GM18951 (cell line): ENCODE data around the gene SEC31A.
A peak's percentile ranks its signal among the peaks of the same experiment; 100 is the strongest.
"Not testable (repeated sequence)": the region's sequence is repeated elsewhere in the genome, so short reads cannot be mapped to it uniquely, and the experiment has no call there.

Source experiments
- POLR2A ChIP-seq: IDR thresholded peaks from 4 replicates; pipeline ENCODE4 v1.6.1; 2011; ENCODE audit warnings: mild to moderate bottlenecking; ENCODE audit not compliant: insufficient read length, insufficient read depth; ENCODE audit errors: extremely low read depth
- in situ Hi-C: fragments of 300-500 bp; cut with MboI; formaldehyde crosslinking; loops from one replicate; pipeline ENCODE4 v1.12.0; 2022; ENCODE audit warnings: low sequenced_read_pairs, mixed read lengths, inconsistent platforms; ENCODE audit not compliant: unreplicated experiment

Gene SEC31A, protein sequence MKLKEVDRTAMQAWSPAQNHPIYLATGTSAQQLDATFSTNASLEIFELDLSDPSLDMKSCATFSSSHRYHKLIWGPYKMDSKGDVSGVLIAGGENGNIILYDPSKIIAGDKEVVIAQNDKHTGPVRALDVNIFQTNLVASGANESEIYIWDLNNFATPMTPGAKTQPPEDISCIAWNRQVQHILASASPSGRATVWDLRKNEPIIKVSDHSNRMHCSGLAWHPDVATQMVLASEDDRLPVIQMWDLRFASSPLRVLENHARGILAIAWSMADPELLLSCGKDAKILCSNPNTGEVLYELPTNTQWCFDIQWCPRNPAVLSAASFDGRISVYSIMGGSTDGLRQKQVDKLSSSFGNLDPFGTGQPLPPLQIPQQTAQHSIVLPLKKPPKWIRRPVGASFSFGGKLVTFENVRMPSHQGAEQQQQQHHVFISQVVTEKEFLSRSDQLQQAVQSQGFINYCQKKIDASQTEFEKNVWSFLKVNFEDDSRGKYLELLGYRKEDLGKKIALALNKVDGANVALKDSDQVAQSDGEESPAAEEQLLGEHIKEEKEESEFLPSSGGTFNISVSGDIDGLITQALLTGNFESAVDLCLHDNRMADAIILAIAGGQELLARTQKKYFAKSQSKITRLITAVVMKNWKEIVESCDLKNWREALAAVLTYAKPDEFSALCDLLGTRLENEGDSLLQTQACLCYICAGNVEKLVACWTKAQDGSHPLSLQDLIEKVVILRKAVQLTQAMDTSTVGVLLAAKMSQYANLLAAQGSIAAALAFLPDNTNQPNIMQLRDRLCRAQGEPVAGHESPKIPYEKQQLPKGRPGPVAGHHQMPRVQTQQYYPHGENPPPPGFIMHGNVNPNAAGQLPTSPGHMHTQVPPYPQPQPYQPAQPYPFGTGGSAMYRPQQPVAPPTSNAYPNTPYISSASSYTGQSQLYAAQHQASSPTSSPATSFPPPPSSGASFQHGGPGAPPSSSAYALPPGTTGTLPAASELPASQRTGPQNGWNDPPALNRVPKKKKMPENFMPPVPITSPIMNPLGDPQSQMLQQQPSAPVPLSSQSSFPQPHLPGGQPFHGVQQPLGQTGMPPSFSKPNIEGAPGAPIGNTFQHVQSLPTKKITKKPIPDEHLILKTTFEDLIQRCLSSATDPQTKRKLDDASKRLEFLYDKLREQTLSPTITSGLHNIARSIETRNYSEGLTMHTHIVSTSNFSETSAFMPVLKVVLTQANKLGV

GRCh38 chr4:82890901-82891706, at the start of gene SEC31A:
Gene SEC31A, minus strand, starts transcription at chr4:82891153. Its CDS starts 9,217 bp downstream, at chr4:82881936.
- peak; percentile 96 for TF ChIP-seq POLR2A
- in situ Hi-C loops = no loop called here

- TF ChIP-seq POLR2A = no peak
- in situ Hi-C loops = no loop called here
These were observed 48.5 kb upstream of the SEC31A start for GRCh38 chr4:82939414-82939813.

DNA sequence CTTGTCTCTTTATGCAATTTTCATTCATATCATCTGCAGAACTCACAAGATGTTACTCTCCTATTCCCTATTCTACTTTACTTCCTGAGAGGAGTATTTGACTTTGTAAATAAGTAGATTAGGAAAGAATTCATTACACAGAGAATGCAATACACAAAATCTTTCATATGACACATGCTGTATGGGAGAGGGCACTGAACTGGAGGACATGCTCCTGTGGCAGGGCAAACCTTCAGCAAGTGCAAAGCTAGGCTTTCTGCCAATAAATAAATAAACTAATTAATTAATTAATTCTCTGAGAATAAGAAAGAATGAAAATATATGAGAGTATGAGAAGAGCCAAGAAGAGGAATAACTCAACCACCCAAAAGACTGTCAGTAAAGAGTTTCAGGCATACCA, 43.5 kb upstream of the SEC31A start:
- TF ChIP-seq POLR2A = no peak
- in situ Hi-C loops = no loop called here

DNA sequence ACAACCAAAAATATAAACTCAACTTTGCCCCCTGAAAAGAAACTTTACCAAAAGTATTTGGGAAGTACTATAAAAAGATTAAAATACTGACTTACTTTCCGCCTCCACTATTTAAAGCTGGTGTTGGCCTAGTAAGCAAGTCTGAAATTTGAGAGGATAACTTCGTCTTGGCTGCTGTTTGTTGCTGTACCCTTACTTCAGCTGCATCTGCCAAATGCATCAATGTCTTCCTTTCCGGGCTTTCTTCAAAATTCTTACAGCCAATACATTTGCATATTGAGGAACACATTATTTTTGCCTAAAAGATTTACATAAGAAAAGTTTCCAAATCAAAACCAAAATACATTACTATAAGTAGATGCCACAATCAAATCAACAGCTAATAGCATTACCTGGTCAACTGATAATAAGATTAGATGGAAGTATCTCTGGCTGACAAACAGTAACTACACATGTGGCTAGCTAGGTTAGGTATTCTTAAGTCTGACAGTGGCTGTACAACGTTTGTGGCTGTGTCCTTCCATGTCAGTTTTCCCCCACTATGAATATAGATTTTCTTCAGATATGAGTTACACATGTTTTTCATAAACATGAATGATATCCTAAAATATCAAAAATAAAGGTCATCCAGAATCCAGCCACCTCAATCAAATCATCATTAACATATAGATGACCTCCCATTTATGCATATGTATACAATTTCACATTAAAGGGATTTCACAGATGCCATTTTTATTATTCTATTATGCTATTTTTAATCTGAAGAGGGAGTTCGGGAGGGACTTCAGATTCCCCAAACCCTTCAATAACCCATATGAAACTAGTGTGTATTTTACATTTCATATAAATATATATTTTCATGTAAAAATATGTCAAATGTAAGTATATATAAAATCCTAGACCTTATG, 40.1 kb upstream of the SEC31A start:
- in situ Hi-C loops = no loop called here

GRCh38 chr4:82921795-82922194, 30.8 kb upstream of the SEC31A start:
- no peak for TF ChIP-seq POLR2A
- in situ Hi-C loops = no loop called here

More for the DNA sequence above, 40.1 kb upstream of the SEC31A start:
- no peak for TF ChIP-seq POLR2A

DNA sequence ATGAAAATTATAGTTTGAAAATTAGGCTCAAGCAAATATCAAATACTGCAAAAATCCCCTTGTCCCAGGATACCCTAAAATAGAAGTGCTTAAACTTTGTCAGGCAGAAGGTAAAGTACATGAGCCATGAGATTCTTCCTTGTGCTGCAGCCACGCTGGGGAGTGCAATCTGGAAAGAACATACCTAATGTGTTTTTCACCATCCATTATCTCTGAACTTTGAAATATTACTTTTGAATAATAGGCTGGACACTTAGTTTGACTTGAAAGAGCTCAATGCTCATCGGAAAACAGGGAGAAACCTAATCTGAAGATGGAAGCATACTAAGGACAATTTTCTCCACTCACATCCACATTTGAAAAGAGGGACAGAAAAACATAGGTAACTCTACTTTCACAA, 28.4 kb upstream of the SEC31A start:
- no peak for TF ChIP-seq POLR2A
- in situ Hi-C loops = no loop called here

DNA sequence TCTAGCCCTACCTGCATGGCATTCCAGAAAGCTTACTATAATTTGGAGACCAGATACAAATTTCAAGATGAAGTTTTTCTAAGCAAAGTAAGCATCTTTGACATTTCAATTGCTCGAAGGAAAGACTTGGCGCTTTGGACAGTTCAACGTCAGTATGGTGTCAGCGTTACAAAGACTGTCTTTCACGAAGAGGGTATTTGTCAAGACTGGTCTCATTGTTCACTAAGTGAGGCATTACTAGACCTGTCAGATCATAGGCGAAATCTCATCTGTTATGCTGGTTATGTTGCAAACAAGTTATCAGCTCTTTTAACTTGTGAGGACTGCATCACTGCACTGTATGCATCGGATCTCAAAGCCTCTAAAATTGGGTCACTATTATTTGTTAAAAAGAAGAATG, 27.1 kb upstream of the SEC31A start:
- in situ Hi-C loops = no loop called here
- no peak for TF ChIP-seq POLR2A

GRCh38 chr4:82913968-82914367, 23.0 kb upstream of the SEC31A start:
- in situ Hi-C loops = not testable (repeated sequence)

GRCh38 chr4:82913305-82913704, 22.4 kb upstream of the SEC31A start:
- no peak for TF ChIP-seq POLR2A
- in situ Hi-C loops = no loop called here

- in situ Hi-C loops = no loop called here
- TF ChIP-seq POLR2A = no peak
These were observed 18.4 kb upstream of the SEC31A start for GRCh38 chr4:82909326-82909725.

- in situ Hi-C loops = no loop called here
- no peak for TF ChIP-seq POLR2A
These were observed 15.5 kb upstream of the SEC31A start for GRCh38 chr4:82906469-82906868.
